ENCODE measurements around the gene NLGN3.
A peak's percentile ranks its signal among the peaks of the same experiment; 100 is the strongest.

NLGN3 gene

GRCh38 chrX:71184803-71185495, 40.3 kb downstream of the NLGN3 start:
- Histone ChIP-seq H3K79me2 (ENCODE audit: control insufficient read depth, insufficient read depth, low read length) (no peaks in the 10 kb centered on the region), H2AK5ac (ENCODE audit: low read length) (no peak overlapping the region), H3K4me1 (ENCODE audit: control insufficient read depth, low read depth, low read length) (peaks cover 4% of the 10 kb centered on the region)

GRCh38 chrX:71191248-71191647, 46.6 kb downstream of the NLGN3 start:
- Histone ChIP-seq H3K79me2 (ENCODE audit: control insufficient read depth, insufficient read depth, low read length) (no peaks in the 10 kb centered on the region), H3K27me3 (ENCODE audit: insufficient read depth, low read length, poor library complexity) (no peaks in the 10 kb centered on the region), H4K5ac (ENCODE audit: low read length) (no peak overlapping the region), H3K18ac (ENCODE audit: low read length) (no peak overlapping the region), H3K4ac (ENCODE audit: low read depth, low read length) (no peak overlapping the region), H3K56ac (ENCODE audit: low read length) (no peak overlapping the region), H2AK5ac (ENCODE audit: low read length) (no peak overlapping the region), H3K4me1 (ENCODE audit: control insufficient read depth, low read depth, low read length) (no peaks in the 10 kb centered on the region), H2BK120ac (ENCODE audit: low read depth, low read length) (no peak overlapping the region), H2BK5ac (ENCODE audit: low read length) (no peak overlapping the region), H3K23ac (ENCODE audit: low read length) (no peak overlapping the region), H3K4me2 (ENCODE audit: low read length) (no peak overlapping the region), H3K4me3 (ENCODE audit: low read length) (no peak overlapping the region), H3K9ac (ENCODE audit: low read length) (no peak overlapping the region), H3K27ac (ENCODE audit: low read depth, low read length) (no peak overlapping the region), H2BK15ac (replicated peaks; ENCODE audit: low read depth) (no peak overlapping the region), H3K79me1 (ENCODE audit: low read length) (no peaks in the 10 kb centered on the region), H3K36me3 (ENCODE audit: control insufficient read depth, insufficient read depth, low read length) (no peaks in the 10 kb centered on the region), H4K8ac (ENCODE audit: low read depth, low read length) (no peak overlapping the region)
- DNase-seq = no peak

More at GRCh38 chrX:71184803-71185495, 40.3 kb downstream of the NLGN3 start:
- Histone ChIP-seq H3K4me3 (ENCODE audit: low read length) (no peak overlapping the region), H2BK120ac (ENCODE audit: low read depth, low read length) (no peak overlapping the region), H3K36me3 (ENCODE audit: control insufficient read depth, insufficient read depth, low read length) (no peaks in the 10 kb centered on the region), H3K9ac (ENCODE audit: low read length) (no peak overlapping the region), H2BK5ac (ENCODE audit: low read length) (no peak overlapping the region), H3K18ac (ENCODE audit: low read length) (no peak overlapping the region), H3K4ac (ENCODE audit: low read depth, low read length) (no peak overlapping the region), H3K23ac (ENCODE audit: low read length) (no peak overlapping the region), H4K8ac (ENCODE audit: low read depth, low read length) (no peak overlapping the region), H3K79me1 (ENCODE audit: low read length) (no peaks in the 10 kb centered on the region), H2BK15ac (replicated peaks; ENCODE audit: low read depth) (no peak overlapping the region), H4K5ac (ENCODE audit: low read length) (no peak overlapping the region), H3K56ac (ENCODE audit: low read length) (peak overlapping the region; percentile 1), H3K4me2 (ENCODE audit: low read length) (no peak overlapping the region), H3K27me3 (ENCODE audit: insufficient read depth, low read length, poor library complexity) (no peaks in the 10 kb centered on the region), H3K27ac (ENCODE audit: low read depth, low read length) (no peak overlapping the region)
- no peak for DNase-seq
- no CpG with 5 or more reads among the region's 4 CpGs for WGBS (ENCODE audit: extremely low coverage, insufficient coverage, low lambda C conversion rate)

GRCh38 chrX:71195964-71196649, 51.5 kb downstream of the NLGN3 start:
- Histone ChIP-seq H2BK5ac (ENCODE audit: low read length) (no peak overlapping the region), H3K27ac (ENCODE audit: low read depth, low read length) (no peak overlapping the region), H3K4me3 (ENCODE audit: low read length) (no peak overlapping the region), H3K36me3 (ENCODE audit: control insufficient read depth, insufficient read depth, low read length) (no peaks in the 10 kb centered on the region), H3K4me2 (ENCODE audit: low read length) (no peak overlapping the region), H3K4ac (ENCODE audit: low read depth, low read length) (no peak overlapping the region), H3K79me2 (ENCODE audit: control insufficient read depth, insufficient read depth, low read length) (no peaks in the 10 kb centered on the region), H4K8ac (ENCODE audit: low read depth, low read length) (no peak overlapping the region), H2BK120ac (ENCODE audit: low read depth, low read length) (no peak overlapping the region), H3K79me1 (ENCODE audit: low read length) (no peaks in the 10 kb centered on the region), H2AK5ac (ENCODE audit: low read length) (no peak overlapping the region), H3K27me3 (ENCODE audit: insufficient read depth, low read length, poor library complexity) (no peaks in the 10 kb centered on the region), H4K5ac (ENCODE audit: low read length) (no peak overlapping the region), H3K56ac (ENCODE audit: low read length) (no peak overlapping the region), H3K23ac (ENCODE audit: low read length) (no peak overlapping the region), H2BK15ac (replicated peaks; ENCODE audit: low read depth) (no peak overlapping the region), H3K18ac (ENCODE audit: low read length) (no peak overlapping the region), H3K9ac (ENCODE audit: low read length) (no peak overlapping the region), H3K4me1 (ENCODE audit: control insufficient read depth, low read depth, low read length) (no peaks in the 10 kb centered on the region)
- DNase-seq = peak; percentile 65
- WGBS (ENCODE audit: extremely low coverage, insufficient coverage, low lambda C conversion rate) = no CpG with 5 or more reads among the region's 4 CpGs

- no peak overlapping the region for H2AK5ac ChIP-seq (ENCODE audit: low read length)
- no peak overlapping the region for H3K4me2 ChIP-seq (ENCODE audit: low read length)
- H2BK5ac ChIP-seq (ENCODE audit: low read length) = no peak overlapping the region
- no peak overlapping the region for H3K23ac ChIP-seq (ENCODE audit: low read length)
- H3K4ac ChIP-seq (ENCODE audit: low read depth, low read length) = no peak overlapping the region
- H3K27me3 ChIP-seq (ENCODE audit: insufficient read depth, low read length, poor library complexity) = no peaks in the 10 kb centered on the region
- H4K5ac ChIP-seq (ENCODE audit: low read length) = no peak overlapping the region
- H2BK15ac ChIP-seq (replicated peaks; ENCODE audit: low read depth) = no peak overlapping the region
- H3K18ac ChIP-seq (ENCODE audit: low read length) = no peak overlapping the region
- H3K9ac ChIP-seq (ENCODE audit: low read length) = no peak overlapping the region
- no CpG with 5 or more reads among the region's 3 CpGs for WGBS (ENCODE audit: extremely low coverage, insufficient coverage, low lambda C conversion rate)
- no peak overlapping the region for H3K27ac ChIP-seq (ENCODE audit: low read depth, low read length)
- H4K8ac ChIP-seq (ENCODE audit: low read depth, low read length) = no peak overlapping the region
- H3K79me2 ChIP-seq (ENCODE audit: control insufficient read depth, insufficient read depth, low read length) = no peaks in the 10 kb centered on the region
- H2BK120ac ChIP-seq (ENCODE audit: low read depth, low read length) = no peak overlapping the region
- H3K56ac ChIP-seq (ENCODE audit: low read length) = no peak overlapping the region
- no peak for DNase-seq
- no peaks in the 10 kb centered on the region for H3K79me1 ChIP-seq (ENCODE audit: low read length)
- H3K36me3 ChIP-seq (ENCODE audit: control insufficient read depth, insufficient read depth, low read length) = no peaks in the 10 kb centered on the region
- no peak overlapping the region for H3K4me3 ChIP-seq (ENCODE audit: low read length)
- H3K4me1 ChIP-seq (ENCODE audit: control insufficient read depth, low read depth, low read length) = no peaks in the 10 kb centered on the region
Measured at GRCh38 chrX:71198066-71198465, 53.4 kb downstream of the NLGN3 start.

GRCh38 chrX:71199252-71200008, 54.8 kb downstream of the NLGN3 start:
- no peak overlapping the region for H3K4me2 ChIP-seq (ENCODE audit: low read length)
- no peak overlapping the region for H3K4me3 ChIP-seq (ENCODE audit: low read length)

More at GRCh38 chrX:71199252-71200008, 54.8 kb downstream of the NLGN3 start:
- H3K4me1 ChIP-seq (ENCODE audit: control insufficient read depth, low read depth, low read length) = no peaks in the 10 kb centered on the region
- H3K36me3 ChIP-seq (ENCODE audit: control insufficient read depth, insufficient read depth, low read length) = no peaks in the 10 kb centered on the region
- WGBS (ENCODE audit: extremely low coverage, insufficient coverage, low lambda C conversion rate) = no CpG with 5 or more reads among the region's 7 CpGs
- no peak overlapping the region for H4K8ac ChIP-seq (ENCODE audit: low read depth, low read length)
- no peak overlapping the region for H3K4ac ChIP-seq (ENCODE audit: low read depth, low read length)
- no peak overlapping the region for H2BK120ac ChIP-seq (ENCODE audit: low read depth, low read length)
- no peak overlapping the region for H3K27ac ChIP-seq (ENCODE audit: low read depth, low read length)
- no peak overlapping the region for H2BK15ac ChIP-seq (replicated peaks; ENCODE audit: low read depth)
- DNase-seq = no peak
- no peak overlapping the region for H2BK5ac ChIP-seq (ENCODE audit: low read length)
- H3K9ac ChIP-seq (ENCODE audit: low read length) = no peak overlapping the region
- H3K79me1 ChIP-seq (ENCODE audit: low read length) = no peaks in the 10 kb centered on the region
- H3K18ac ChIP-seq (ENCODE audit: low read length) = no peak overlapping the region
- H3K23ac ChIP-seq (ENCODE audit: low read length) = no peak overlapping the region
- H4K5ac ChIP-seq (ENCODE audit: low read length) = no peak overlapping the region
- no peak overlapping the region for H3K56ac ChIP-seq (ENCODE audit: low read length)
- H3K27me3 ChIP-seq (ENCODE audit: insufficient read depth, low read length, poor library complexity) = no peaks in the 10 kb centered on the region
- H2AK5ac ChIP-seq (ENCODE audit: low read length) = no peak overlapping the region
- H3K79me2 ChIP-seq (ENCODE audit: control insufficient read depth, insufficient read depth, low read length) = no peaks in the 10 kb centered on the region
